Transverse colon (tissue), 1 donor: Measurements from ENCODE around the gene CGNL1.

Experiments
- EP300 ChIP-seq: sonication (generic); formaldehyde crosslinking; IDR thresholded peaks from one replicate; pipeline ENCODE4 v1.6.1; 2017; ENCODE audit warnings: antibody characterized with exemption, low read depth
- POLR2A ChIP-seq: fragments of 450-650 bp; IDR thresholded peaks from one replicate; pipeline ENCODE4 v1.6.1; 2016; ENCODE audit warnings: antibody characterized with exemption, mild to moderate bottlenecking, moderate library complexity

DNA sequence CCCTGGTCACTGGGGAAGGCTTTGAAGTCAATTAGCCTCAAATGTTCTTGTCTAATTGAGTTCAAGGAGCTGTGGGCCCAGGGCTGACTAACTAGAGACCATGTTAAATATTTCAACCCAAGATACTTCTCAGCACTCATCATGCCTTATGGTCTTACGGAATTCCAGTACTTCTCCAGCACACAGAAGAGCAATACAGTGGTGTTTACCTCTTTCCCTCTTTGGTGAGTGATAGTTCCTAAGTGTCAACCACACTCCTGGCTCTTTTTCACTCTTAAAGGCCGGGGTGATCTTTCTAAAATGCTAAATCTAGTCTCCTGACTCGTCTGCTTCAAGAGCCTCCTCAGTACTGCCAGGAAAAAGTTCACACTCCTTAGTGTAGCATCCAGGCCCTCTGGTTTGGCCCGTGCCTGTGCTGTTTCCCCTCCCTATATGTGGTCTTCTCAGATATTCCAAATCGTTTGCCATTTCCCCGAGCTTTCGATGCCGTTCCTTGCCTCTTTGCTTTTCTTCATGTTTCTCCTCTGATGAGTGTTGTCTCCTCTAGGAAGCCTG is 220.1 kb downstream of the CGNL1 start:
- TF ChIP-seq EP300, result no peak
- no peak for TF ChIP-seq POLR2A
